Amniotic epithelial cell (primary cell): ENCODE results near the gene TCF23.

Experiments used
- DNase-seq: peaks from one replicate; pipeline ENCODE4 v3.0.0-alpha.2; 2010; ENCODE audit warnings: low read depth

The TCF23 gene

DNA sequence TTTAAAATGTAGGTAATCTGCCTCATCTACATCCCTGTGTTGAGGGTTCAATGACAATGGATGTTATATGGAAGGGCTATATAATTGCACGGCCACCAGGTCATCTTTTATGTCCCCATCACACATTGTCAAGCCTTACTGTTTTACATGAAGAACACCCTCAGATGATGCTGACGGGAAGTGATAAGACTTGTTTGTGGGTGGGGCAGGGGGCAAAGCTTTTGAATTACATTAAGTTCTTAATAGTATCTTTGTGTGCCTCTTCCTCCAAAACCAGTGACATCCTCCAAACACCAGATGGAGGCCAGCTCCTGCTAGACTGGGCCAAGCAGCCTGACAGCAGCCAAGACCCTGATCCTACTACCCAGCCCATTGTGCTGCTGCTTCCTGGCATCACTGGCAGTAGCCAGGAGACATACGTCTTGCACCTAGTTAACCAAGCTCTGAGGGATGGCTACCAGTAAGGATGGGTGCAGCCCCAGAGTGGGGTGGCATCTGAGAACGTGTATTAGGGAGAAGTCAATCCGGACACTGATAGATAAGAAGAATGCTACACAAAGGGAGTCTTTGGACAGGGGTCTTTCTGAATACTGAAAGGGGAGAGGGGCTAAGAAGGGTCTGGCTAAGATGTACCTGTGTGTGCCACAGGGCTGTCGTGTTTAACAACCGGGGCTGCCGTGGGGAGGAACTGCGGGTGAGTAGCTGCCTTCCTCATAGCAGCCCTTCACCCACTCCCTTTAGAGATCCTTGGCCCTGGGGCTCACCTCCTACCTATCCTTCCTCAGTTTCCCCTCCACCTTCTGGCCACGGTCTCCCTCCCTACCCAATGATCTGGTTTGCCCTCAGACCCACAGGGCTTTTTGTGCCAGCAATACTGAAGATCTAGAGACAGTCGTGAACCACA lies 19.9 kb upstream of the TCF23 start:
- DNase-seq: no peak

- no peak for DNase-seq
Observed at GRCh38 chr2:27130396-27130795, 18.4 kb upstream of the TCF23 start.

- no peak for DNase-seq
Observed at GRCh38 chr2:27131429-27131828, 17.4 kb upstream of the TCF23 start.

DNA sequence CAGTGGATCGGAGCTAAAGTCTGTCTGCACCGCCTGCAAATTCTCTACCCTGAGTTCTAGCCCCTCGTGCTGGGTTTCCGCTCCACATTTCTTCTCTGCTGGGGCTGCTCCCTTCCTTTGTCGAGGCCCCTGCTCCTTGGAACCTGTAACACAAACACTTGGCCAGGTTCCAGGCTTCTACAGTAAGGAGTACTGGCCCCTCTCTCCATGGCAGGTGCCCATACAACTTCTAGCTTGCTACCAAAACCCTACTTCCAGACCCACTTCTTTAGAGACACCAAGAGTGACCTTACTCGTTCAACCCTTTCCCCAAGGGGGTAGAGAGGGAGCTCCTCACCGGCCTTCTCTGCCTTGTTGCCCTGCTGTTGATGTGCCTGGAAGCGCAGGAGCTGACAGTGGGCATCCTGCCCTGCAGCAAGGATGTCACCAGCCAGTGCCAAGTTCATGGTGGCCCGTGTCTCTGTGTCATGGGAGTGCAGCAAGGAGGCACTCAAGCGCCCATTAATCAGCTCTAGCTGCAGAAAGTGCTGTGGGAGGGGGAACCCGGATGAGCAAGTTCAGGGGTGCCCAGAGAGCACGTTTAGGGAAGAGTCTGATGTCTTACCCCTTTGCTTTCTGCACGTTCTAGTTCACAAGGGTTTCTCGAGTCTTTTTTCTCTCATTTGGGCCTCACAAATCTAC lies 15.5 kb upstream of the TCF23 start:
- no peak for DNase-seq

- DNase-seq: peak; percentile 89
Observed at GRCh38 chr2:27133905-27134780, 14.7 kb upstream of the TCF23 start, which contains the start of gene PREB. PREB (minus strand) TSS chr2:27134636; CDS start chr2:27134421, 215 bp downstream.

DNA sequence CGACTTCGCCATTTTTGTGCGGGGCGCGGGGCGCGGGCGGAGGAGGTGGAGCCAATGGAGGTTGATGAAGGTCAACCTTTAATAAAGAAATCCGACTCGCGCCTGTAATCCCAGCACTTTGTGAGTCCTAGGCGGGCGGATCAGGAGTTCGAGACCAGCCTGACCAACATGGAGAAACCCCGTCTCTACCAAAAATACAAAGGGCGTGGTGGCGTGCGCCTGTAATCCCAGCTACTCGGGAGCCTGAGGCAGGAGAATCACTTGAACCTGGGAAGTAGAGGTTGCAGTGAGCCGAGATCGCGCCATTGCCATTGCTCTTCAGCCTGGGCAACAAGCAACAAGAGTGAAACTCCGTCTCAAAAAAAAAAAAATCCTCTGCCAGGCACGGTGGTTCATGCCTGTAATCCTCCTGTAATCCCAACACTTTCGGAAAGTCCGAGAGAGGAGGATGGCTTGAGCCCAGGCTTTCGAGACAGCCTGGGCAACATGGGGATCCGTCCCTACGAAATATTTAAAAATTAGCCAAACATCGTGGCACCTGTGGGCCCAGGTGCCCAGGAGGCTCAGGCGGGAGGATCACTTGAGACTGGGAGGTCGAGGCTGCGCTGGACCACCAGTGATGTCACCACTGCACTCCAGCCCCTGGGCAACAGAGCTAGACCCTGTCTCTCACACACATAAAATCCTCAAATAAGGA lies 13.9 kb upstream of the TCF23 start:
- DNase-seq: no peak

- no peak for DNase-seq
Observed at GRCh38 chr2:27135478-27135955, 13.3 kb upstream of the TCF23 start.

DNA sequence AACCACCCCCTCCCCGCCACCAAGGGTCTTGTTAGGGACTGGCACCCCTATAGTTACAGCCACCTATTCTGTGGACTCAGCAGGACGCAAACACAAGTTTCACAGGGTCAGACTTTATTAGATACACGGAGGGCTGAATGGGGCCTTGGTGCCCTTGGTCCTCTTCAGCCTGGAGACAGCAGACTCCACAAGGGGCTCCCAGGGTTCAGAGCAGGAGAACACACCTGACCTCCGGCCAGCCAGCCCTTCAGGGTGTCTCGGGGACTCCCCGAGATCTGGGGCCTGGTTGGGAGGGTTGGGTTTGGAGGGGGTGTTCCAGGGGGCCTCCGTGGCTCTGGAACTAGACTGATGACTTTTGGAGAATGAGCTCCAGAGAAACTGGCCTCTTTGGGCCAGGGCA lies 12.1 kb upstream of the TCF23 start:
- no peak for DNase-seq

- no peak for DNase-seq
Observed at GRCh38 chr2:27137322-27137935, 11.4 kb upstream of the TCF23 start.

- DNase-seq: no peak
Observed at GRCh38 chr2:27138111-27138510, 10.7 kb upstream of the TCF23 start.

DNA sequence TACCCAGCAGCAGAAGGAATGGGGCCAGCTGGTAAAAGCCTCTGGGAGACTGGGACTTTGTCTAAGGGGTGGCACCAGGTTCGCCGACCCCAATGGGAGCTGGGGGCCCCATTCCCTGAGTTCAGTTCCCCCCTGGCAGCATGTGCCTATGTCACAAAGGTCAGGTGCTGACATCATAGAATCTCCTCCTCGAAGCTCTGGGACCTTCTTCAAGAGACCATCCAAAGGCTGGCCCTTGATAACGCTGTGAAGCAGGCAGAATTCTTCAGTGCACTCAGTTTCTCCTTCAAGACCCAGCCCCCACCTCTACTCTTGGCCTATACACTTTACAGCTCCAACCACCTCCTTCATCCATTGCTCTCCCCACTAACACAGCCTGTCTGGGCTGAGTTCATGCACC lies 9.5 kb upstream of the TCF23 start, which contains the start of gene PRR30:
Gene PRR30, minus strand, starts transcription at position 101 of the 400 bp plus-strand sequence. CDS start 1,081 bp downstream, outside the sequence.
- no peak for DNase-seq

GRCh38 chr2:27143285-27143684 lies 5.5 kb upstream of the TCF23 start:
- no peak for DNase-seq

- DNase-seq: no peak
Observed at GRCh38 chr2:27145682-27146081, 3.1 kb upstream of the TCF23 start.

DNA sequence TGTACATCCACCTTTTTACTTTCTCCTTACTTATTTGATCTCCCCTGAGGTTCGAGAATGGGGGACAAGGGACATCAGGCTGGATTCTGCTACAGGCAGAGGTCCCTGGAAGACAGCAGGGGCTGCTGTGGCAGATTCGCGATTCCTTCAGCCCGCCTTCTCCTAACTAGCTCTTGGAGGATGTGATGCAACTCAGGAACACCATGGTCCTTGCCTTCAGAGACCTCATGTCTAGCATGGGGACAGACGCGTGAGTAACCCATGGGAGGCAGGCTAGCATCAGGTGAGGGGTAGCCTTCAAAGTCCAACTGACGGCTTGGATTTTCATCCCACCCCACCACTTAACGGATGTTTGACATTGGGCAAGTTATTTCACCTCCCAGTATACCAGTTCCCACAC lies 869 bp upstream of the TCF23 start:
- no peak for DNase-seq

DNA sequence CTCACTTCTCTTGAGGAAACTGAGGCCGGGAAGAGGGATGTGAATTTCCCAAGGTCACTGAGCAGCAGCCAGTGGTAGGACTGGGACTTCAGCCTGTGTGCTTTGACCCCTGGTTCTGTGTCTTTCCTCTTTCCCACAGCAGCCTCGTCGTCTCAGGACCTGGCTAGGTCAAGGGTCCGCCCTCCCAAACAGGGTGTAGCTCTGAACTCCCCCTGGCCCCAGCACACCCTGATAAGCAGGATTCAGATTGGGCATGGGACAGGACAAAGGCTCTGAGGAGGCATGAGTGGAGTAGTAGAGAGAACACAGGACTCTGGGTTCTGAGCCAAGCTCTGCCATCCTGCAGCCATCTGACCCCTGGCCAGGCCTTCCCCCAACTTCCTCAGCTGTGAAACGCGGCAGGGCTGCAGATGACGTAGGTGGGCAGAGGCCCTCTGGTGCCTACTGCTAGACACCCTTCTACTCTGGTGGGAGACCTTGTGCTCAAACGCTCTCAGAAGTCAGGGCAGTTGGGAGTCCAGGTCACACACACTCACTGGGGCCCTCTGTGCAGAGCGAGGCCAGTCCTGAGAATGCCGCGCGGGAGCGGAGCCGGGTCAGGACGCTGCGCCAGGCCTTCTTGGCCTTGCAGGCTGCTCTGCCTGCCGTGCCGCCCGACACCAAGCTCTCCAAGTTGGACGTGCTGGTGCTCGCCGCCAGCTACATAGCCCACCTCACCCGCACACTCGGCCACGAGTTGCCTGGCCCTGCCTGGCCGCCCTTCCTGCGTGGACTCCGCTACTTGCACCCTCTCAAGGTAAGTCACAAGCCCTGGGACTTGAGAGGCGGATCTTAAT lies 984 bp downstream of the TCF23 start:
- no peak for DNase-seq

DNA sequence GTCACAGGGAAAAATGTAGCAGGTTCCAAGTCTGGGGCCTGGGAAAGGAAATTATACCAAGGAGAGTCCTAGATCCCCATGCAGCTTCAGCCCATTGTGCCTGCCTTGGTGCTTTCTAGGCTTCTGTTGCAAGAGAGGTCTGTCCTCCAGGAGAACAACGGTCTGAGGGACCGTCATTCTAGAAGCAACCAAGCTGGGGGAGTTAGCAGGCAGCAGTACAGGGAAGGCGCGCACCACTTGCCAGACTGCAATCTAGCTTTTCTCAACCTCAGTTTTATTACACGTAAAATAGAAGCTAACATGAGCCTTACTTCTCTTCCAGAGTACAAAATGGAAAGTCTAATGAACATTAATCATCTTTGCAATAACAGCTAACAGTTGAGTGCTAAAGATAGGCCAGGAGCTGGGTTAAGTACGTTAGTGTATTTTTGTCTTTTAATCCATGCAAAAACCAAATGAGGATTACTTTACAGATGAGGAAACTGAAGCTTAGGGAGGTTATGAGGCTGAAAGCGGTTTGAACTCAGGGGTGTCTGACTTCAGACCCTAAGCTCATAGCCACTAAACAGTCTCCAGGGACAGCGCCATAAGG lies 1.9 kb downstream of the TCF23 start:
- no peak for DNase-seq

GRCh38 chr2:27152102-27152795 lies 3.4 kb downstream of the TCF23 start:
- DNase-seq: no peak

GRCh38 chr2:27152796-27153464 lies 4.1 kb downstream of the TCF23 start:
- DNase-seq: peak; percentile 38
